Measurements from ENCODE around the gene DHRS1. TPM values are rescaled to one million over a fixed set of nuclear protein-coding genes. Genes with fewer than 3 reads are reported as not detected.
A peak's percentile ranks its signal among the peaks of the same experiment; 100 is the strongest.

Gene DHRS1
- total RNA-seq, 4 donors from 2014 or later = 13.9 to 22.4 (median 19.2) TPM

GRCh38 chr14:24332268-24332993 is 32.9 kb upstream of the DHRS1 start:
- H3K4me3 ChIP-seq = peak overlapping the region; percentile 21 to 56 (median 44)
- intact Hi-C loops (cut with DNase I) = loop anchor here (2.0 kb wide), 1 partner anchor 104 kb away; no protein-coding TSS in a partner anchor
- no peak for DNase-seq (ENCODE audit: extremely low spot score)
- no peaks in the 10 kb centered on the region for H3K9me3 ChIP-seq
- peaks cover 32 to 54% (median 39%) of the 10 kb centered on the region in 4 donors for H3K4me1 ChIP-seq
- TF ChIP-seq POLR2AphosphoS5 (IDR thresholded peaks at IDR 0.05) (peak in 1 of 2 donors; percentile 21), EP300 (IDR thresholded peaks at IDR 0.05) (no peak), CTCF (IDR thresholded peaks at IDR 0.05) (peak; percentile 63 to 77 (median 73)), POLR2A (IDR thresholded peaks at IDR 0.05; ENCODE audit: low read depth) (no peak)
- H3K27ac ChIP-seq (replicated peaks in 1 of 4) = no peak overlapping the region
- peaks cover 0 to 50% (median 21%) of the 10 kb centered on the region in 4 donors for H3K27me3 ChIP-seq
- peaks cover 0 to 36% (median 0%) of the 10 kb centered on the region in 4 donors for H3K36me3 ChIP-seq
- WGBS = 15% methylated on average over 26 of the region's 56 CpGs

GRCh38 chr14:24331731-24332267 is 32.2 kb upstream of the DHRS1 start:
- Histone ChIP-seq H3K4me3 (peak overlapping the region in 1 of 4 donors; percentile 40), H3K27me3 (peaks cover 0 to 50% (median 21%) of the 10 kb centered on the region in 4 donors), H3K36me3 (peaks cover 0 to 36% (median 0%) of the 10 kb centered on the region in 4 donors), H3K4me1 (peaks cover 32 to 54% (median 41%) of the 10 kb centered on the region in 4 donors), H3K9me3 (no peaks in the 10 kb centered on the region), H3K27ac (replicated peaks in 1 of 4) (no peak overlapping the region)
- DNase-seq (ENCODE audit: extremely low spot score) = no peak
- TF ChIP-seq POLR2AphosphoS5 (IDR thresholded peaks at IDR 0.05) (no peak), EP300 (IDR thresholded peaks at IDR 0.05) (no peak), CTCF (IDR thresholded peaks at IDR 0.05) (no peak), POLR2A (IDR thresholded peaks at IDR 0.05; ENCODE audit: low read depth) (no peak)
- intact Hi-C loops (cut with DNase I) = loop anchor here (2.0 kb wide), 1 partner anchor 105 kb away; no protein-coding TSS in a partner anchor
- WGBS = 49% methylated on average over 8 of the region's 26 CpGs

GRCh38 chr14:24330973-24331674 is 31.5 kb upstream of the DHRS1 start:
- TF ChIP-seq CTCF (IDR thresholded peaks at IDR 0.05) (no peak), EP300 (IDR thresholded peaks at IDR 0.05) (no peak), POLR2AphosphoS5 (IDR thresholded peaks at IDR 0.05) (no peak), POLR2A (IDR thresholded peaks at IDR 0.05; ENCODE audit: low read depth) (no peak)
- intact Hi-C loops (cut with DNase I) = no loop called here

GRCh38 chr14:24329736-24330135 is 30.2 kb upstream of the DHRS1 start:
- no CpG with 5 or more reads among the region's 9 CpGs for WGBS
- intact Hi-C loops (cut with DNase I) = no loop called here
- Histone ChIP-seq H3K36me3 (peaks cover 0 to 50% (median 0%) of the 10 kb centered on the region in 4 donors), H3K27ac (replicated peaks in 1 of 4) (no peak overlapping the region), H3K4me3 (no peak overlapping the region), H3K9me3 (no peaks in the 10 kb centered on the region), H3K27me3 (peaks cover 0 to 31% (median 13%) of the 10 kb centered on the region in 4 donors), H3K4me1 (peaks cover 28 to 42% (median 34%) of the 10 kb centered on the region in 4 donors)
- DNase-seq (ENCODE audit: extremely low spot score) = no peak
- TF ChIP-seq POLR2A (IDR thresholded peaks at IDR 0.05; ENCODE audit: low read depth) = no peak
- peak in 1 of 2 donors; percentile 29 for TF ChIP-seq POLR2AphosphoS5 (IDR thresholded peaks at IDR 0.05)

More at GRCh38 chr14:24330973-24331674, 31.5 kb upstream of the DHRS1 start:
- peaks cover 0 to 37% (median 0%) of the 10 kb centered on the region in 4 donors for H3K36me3 ChIP-seq
- no peak overlapping the region for H3K4me3 ChIP-seq
- no peak for DNase-seq (ENCODE audit: extremely low spot score)
- H3K9me3 ChIP-seq = no peaks in the 10 kb centered on the region
- H3K27me3 ChIP-seq = peaks cover 0 to 45% (median 21%) of the 10 kb centered on the region in 4 donors
- H3K4me1 ChIP-seq = peaks cover 32 to 54% (median 41%) of the 10 kb centered on the region in 4 donors
- 100% methylated on average over 4 of the region's 10 CpGs for WGBS
- no peak overlapping the region for H3K27ac ChIP-seq (replicated peaks in 1 of 4)
